GM19467 (cell line): ENCODE data around the gene ALCAM.

Experiments
- ATAC-seq: cut with Tn5 transposase; IDR thresholded peaks from one replicate; pipeline ENCODE4 v1.9.1; 2021; ENCODE audit warnings: mild to moderate bottlenecking, moderate library complexity; ENCODE audit not compliant: unreplicated experiment

Gene ALCAM

DNA sequence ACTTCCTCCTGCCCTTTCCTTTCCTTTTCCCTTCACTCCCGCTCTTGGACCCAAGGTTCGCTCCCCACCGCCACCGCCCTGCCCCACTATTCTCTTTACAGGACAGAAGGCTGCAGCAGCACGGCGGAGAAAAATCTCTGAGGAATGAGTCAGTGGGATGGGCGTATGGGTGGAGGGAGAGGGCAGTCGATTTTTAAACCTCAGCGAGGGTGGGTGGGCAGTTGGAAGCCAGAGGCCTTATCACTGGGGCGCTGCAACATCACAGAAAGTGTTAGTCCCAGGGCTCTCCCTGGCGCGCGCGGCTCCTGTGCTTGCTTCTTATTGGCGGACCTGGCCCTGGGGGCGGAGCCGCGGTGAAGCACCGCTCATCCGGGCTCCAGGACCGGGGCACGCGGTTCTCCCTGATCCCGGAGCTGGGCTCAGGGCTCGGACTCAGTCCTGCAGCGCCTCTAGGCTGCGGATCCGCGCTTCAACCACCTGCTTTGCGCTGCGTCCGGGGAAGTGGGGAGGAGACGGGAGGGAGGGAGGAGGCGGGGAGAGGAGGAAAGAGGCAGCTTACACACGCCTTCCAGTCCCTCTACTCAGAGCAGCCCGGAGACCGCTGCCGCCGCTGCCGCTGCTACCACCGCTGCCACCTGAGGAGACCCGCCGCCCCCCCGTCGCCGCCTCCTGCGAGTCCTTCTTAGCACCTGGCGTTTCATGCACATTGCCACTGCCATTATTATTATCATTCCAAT lies at the start of gene ALCAM:
ALCAM (plus strand) TSS at position 584 of the 737 bp plus-strand sequence.
- ATAC-seq, result peak; percentile 55

DNA sequence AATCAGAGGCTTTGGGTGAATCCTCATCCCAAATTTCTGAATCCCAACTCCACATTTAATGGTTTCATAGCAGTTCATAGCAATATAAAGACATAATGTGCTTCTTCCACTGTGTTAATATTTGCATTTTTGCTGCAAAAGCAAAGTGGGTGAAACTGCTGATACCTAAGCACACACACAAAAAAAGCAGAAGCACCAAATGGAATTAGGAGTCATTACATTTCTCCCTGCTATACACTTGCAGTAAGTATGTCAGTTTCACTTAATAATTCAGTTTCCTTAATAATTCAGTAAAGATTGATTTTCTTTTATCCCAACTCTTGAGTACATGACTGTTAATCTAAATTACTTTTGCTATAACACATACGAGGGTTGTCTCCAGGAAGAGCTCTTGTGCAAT lies 48.9 kb upstream of the ALCAM start:
- ATAC-seq, result no peak

DNA sequence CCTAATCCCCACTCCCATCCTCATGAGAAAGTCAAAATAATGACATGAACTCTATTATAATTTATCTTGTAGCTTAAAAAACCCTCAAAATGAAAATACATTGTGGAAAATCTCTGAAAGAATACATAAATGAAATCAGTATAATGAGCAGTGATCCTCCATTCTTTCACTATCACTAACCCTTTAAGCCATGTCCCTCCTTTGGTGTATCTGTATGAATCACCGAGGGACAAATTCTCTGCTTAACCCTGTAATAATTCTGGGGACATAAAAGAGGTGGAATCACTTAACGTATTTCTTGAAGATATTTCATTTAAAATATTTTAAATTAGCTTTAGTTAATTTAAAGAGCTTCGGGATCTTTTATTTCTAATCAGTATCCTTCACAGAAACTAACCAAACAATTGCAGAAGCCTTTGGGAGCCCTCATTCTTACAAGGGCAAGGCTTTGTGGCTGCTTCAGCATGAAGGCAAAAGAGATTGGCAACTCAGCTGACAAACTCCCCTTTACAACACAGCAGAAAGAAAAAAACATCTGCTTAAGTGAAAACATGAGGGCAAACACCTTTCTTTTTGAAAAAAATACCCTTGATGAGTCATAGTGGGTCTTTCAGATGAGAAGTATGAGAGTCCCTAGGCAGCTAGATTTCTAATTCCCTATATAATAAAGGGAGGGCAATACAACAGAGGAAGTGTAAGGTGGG lies 44.0 kb upstream of the ALCAM start:
- peak; percentile 81 for ATAC-seq

DNA sequence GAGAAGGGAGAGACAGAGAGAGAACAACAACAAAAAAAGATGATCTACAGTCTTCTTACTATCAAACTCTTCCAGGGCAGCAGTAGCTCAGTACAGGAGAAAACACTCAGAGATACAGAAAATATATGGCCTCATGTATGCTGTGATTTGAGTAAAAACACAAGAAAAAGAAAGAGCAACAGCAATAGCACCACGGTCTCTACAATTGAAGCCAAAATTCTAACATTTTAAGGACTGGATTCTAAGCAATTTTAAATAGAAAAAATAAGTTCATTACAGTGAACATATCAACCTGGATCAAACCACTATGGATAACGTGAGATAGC lies 43.5 kb upstream of the ALCAM start:
- peak; percentile 31 for ATAC-seq

DNA sequence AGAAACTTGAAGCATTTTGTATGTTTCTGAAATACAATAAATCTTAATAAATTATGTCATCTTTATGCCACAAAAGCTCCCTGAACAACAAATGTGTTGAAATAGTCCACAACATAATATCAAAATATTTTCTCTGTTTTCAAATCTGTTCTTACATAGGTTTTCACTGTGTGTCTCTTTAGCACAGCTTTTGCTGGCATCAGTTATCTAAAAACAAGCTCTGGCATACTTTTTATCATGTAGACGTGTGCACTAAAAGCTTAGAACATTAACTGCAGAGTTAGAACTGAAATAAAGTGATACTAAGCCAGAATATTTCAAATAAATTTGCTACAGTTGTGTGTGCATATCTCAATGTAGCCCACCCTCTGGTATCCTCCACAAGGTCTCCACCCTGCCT lies 41.8 kb upstream of the ALCAM start:
- ATAC-seq, result no peak

DNA sequence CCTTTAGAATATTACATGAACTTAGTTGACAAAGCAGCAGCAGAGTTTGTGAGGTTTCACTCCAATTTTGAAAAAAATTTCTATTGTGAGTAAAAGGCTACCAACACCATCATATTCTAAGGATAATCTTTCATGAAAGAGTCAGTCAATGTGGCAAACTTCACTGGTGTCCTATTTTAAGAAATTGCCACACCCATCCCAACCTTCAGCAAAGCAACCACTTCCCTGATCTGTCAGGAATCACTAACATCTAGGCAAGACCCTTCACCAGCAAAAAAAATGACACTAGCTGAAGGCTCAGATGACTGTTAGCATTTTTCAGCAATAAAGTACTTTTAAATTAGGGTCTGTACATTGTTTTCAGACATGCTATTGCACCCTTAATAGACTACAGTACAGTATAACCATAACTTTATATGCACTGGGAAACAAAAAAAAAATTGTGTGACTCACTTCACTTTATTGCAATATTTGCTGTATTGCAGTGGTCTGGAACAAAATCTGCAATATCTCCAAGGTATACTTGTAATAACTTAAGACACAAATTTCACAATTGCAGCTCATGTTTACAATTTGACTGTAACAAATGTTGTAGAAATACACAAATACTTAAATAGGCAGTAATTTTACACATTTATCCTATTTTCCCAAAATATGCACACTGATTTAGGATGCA lies 38.9 kb upstream of the ALCAM start:
- ATAC-seq, result no peak

DNA sequence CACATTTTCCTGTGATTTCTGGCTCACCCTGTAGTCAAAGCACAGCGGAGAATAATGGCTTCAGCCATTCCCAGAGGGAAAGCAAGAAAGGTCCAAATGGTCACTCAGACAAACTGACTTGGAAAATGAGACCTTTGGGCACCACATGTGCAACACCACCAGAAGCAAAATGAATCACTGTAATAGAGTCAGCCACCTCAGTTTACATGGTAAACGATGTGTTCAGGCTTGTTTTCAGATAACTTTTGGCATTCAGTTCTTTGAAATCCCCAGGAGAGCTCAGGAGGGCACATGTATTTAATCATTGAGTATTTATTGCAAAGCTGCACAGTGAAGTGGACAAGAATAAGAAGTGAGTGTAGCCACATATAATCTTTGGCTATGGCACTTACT lies 38.4 kb upstream of the ALCAM start:
- ATAC-seq, result no peak

DNA sequence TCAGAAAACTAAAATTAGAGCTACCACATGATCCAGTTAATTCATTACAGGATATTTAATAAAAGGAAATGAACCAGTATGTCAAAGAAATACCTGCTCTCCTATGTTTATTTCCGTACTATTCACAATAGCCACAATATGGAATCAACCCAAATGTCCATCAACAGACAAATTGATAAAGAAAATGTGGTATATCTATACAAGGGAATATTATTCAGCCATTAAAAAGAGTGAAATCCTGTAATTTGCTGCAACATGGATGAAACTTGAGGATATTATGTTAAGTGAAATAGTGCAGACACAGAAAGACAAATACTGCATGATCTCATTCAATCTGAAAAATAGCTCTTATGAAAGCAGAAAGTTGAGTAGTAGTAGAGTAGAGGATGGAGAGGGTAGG lies 33.7 kb upstream of the ALCAM start:
- ATAC-seq, result no peak

DNA sequence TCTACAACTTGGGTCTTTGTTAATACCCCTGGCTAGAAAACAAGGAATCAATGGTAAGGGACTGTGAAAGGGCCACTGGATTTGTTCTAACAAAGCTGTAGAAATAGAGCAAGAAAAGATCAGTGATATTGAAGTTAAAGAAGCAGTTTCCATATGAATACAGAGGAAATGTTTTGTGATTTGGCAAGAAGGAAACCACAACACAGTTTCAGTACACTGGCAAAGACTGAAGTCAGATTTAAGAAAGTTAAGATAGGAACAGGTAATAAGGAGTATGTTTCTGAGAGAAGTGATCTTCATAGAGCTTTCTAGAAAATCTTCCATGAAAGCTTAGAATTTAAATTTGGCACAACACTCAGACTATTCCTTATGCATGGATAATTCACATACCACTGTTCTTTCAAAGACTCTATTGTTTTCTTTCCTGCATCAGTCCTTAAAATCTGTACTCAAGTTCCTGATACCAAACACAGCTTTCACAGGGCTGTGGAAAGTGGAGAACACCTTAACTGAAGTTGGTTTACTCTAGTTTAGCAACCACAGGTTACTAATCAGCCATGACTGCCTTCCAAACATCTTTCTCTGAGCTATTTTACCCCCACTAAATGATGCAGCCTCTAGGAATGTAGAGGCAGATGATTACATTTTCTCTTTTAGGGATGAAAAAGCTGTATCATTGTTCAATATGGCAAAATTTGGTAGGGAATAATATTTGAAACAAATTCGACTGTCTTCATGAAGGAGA lies 32.4 kb upstream of the ALCAM start:
- no peak for ATAC-seq

DNA sequence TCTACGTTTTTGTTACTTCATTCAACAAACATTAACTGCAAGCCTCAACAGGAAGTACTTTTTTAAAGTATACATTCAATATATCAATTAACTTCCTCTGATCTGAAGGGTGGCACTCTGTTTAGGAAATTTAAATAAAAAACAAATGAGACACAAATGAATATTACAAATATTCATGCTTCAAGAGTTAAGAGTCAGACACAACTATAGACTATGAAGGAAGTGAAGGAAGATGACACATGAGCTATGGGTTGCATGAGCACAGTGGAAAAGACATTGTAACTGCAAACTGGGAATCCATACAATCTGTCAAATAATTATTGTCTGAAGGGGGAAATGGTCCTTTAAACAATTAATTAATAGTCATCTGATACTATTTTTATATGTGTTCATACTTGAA lies 26.8 kb upstream of the ALCAM start:
- no peak for ATAC-seq

DNA sequence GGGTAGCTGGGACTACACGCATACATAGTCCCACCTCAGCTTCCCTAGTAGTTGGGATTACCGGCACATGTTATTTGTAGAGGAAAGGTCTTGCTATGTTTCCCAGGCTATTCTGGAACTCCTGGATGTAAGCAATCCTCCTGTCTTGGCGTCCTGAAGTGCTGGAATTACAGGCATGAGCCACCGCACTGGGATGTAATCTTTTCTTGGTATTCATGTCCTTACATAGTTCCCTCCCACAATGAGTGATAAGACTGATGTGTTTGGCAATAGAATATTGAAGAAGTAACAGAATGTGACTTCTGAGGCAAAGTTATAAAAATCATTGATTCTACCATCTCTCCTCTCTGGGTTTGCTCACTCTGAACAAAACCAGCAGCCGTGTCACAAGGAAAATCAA lies 22.7 kb upstream of the ALCAM start:
- no peak for ATAC-seq

DNA sequence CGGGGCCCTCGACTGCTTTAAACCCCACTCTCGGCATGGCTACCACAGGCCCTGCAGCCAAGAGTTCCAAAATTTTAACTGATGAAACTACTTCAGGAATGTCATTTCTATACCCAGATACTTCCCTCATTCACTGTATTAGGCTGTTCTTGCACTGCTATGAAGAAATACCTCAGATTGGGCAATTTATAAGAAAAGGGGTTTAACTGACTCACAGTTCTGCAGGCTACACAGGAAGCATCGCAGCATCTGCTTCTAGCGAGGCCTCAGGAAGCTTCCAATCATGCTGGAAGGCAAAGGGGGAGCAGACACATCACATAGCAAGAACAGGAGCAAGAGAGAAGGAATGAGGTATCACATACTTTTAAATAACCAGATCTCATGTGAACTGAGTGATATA lies 21.6 kb upstream of the ALCAM start:
- no peak for ATAC-seq

DNA sequence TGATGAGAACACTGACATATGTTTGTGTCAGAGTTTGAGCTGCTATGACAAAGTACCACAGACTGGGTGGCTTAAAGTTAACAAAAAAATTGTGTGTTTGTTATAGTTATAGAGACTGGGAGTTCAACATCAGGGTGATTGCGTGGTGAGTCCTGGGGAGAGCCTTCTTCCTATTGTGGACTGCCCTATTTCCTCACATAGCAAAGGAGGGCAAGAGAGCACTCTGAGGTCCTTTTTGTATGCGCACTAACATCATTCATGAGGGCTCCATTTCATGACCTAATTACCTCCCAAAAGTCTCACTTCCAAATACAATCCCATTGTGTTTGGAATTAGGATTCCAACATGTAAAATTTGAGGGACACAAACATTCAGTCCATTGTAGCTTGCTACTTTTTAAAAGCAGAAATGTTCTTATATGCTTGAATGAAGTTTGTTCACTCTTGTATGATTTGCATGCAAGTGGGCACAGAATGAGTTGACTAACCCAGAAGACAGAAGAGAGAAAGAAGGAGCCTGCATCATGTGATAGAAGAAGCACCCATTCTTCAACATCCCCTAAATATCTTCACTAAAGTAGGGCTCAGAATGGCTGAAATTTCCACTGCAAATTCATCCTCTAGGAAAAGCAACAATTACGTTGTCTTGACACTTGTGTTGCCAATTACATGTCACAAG lies 18.9 kb upstream of the ALCAM start:
- ATAC-seq, result no peak

DNA sequence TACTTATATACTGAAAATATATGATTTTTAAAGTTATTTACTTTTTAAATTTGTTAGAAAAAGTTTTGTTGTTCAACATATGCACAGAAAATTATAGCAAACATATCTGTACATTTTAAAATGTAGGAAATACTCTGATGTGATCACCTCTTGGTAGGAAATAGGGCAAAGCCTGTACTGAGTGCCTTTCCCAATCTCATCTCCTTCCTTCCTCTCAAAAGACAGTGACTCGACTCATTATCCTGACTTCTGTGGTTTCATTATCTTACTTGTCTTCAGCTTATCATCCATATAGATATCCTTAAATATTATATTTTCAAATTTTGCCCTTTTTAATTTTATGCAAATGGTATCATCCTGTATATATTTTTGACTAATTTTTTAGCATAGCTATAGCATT lies 18.4 kb upstream of the ALCAM start:
- no peak for ATAC-seq

DNA sequence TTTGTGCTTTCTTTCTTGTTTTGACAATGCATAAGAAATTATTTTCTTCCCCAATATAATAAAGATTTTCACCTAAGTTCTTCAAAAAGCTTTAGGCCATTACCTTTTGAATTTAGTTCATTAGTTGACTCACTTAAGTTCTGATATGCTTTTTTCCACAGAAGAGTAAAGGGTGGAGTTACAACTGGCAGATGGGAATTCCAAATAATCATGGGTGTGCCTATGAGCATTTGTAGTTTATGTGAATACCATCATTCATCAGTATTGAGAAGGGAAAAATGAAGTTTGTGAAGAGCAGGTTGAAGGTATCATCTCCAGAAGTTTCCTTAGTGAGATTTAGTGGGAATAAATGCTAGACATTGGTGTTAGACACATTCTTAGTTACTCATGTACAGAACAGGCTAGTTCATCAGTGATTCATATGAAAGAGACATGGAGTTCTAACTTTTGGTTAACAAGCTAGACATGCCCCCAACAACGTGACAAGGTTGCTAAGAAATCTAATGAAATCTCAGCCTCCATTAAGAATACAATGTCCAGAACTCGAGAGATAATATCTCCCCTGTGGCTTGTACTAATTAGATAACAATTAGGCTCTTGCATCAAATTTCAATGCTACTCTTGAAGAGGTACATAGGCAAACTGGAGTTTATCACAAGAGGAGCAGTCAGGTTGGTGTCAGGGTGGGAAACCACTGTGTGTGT lies 16.9 kb upstream of the ALCAM start:
- ATAC-seq, result no peak

DNA sequence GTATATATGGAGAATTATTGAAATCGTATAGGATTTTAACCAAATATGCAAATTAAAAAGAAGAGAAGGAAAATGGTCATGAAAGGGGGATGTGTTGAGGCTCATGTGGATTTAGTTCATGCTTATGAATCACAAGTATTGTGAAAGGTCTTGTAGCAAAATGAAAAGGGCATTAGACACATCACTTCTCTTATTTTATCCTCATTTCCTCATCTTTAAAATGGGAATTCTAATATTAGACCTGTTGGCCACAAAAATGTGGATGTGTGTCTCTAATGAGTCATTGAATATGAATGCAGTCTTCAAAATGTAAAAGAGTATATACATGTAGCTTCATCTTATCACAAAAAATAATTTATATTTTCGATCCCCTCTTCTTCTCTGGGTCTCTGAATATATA lies 14.9 kb upstream of the ALCAM start:
- no peak for ATAC-seq

DNA sequence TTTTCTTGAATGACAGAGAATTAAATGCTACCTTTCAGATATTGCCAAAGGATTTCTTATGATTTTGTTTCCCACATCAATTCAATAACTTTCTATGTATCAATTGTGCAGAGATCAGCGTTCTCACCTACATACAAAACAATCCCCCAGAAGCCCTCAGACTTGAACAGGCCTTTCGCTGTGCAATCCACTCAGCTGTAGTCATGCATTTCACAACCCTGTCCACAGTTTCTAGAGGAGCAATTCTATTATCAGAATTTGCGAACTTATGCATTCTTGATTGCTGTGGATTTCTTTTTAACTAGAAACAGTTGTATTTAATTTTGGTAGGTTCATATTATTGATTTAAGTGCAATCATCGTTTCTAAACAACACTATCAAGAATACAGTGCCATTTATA lies 13.7 kb upstream of the ALCAM start:
- no peak for ATAC-seq

DNA sequence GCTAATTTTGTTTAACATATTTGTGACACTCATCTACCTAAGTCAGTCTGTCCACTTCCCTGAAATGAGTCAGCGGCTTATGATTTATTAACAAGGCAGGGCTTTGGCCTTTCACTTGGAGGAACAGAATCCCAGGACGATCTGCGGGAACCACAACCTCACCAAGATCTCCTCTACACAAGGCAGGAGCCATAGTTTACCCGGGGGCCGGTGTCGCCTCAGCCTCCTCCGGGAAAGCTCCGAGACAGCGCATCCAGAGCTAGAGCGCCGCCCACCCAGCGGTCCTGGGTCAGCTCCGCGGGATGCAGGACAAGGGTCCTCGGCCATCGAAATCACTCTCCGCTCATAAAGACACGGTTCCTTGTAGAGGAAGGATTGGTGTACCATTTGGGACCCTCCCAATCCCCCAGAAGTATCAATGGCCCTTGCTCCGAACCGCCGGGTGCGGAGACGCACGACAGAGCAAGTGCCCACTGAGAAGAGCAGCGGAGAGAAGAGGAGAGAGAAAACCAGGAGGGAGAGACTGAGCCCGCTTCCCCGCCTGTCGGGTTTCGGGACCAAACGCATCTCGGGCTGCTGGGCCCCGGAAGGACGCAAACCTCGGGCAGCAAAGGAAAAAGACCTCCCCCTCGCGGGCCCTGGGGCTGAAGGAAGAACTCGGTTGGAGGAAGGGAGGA lies 13.1 kb upstream of the ALCAM start:
- no peak for ATAC-seq

DNA sequence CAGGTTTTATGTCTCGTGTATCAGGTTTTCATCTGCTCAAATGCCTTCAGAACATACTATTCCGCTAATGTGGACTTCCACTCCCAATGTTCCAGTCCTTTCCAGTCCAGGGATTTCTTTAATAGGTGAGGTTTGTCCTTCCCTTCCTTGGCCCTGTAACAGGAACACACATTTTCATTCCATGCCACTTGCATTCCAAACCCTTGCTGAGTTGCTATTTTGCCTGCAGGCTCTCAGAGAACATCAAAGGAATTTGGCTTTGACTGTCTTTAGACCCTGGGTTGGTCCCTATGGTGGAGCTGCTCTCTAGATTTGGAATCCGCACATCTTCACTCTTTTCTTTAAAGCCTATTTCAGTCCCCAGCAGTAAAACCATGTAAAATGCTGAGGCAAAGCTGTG lies 12.3 kb upstream of the ALCAM start:
- no peak for ATAC-seq
